Panc1 (cell line): ENCODE data around the gene KIF1C. TPM values are rescaled to one million over a fixed set of nuclear protein-coding genes. Genes with fewer than 3 reads are reported as not detected.

Experiments
- ATAC-seq: fragments of 200-7000 bp; cut with Tn5 transposase; 2 replicates; pipeline ENCODE4 v1.9.1; 2020; ENCODE audit warnings: mild to moderate bottlenecking, moderate library complexity
- BruUV-seq: library from RNA; stranded (reverse); fragments of 400-500 nt; replicated peaks from 2 replicates; lab custom pipeline; 2021; lab: Mats Ljungman, UMichigan
- CTCF ChIA-PET: fragments of 300-600 bp; sonication (Branson Sonifier 250); formaldehyde crosslinking; loops from one replicate; lab custom pipeline; 2022; ENCODE audit warnings: antibody characterized with exemption; lab: Charles Lee
- POLR2A ChIA-PET: fragments of 300-600 bp; sonication (Branson Sonifier 250); formaldehyde crosslinking; loops from one replicate; lab custom pipeline; 2022; ENCODE audit warnings: antibody characterized with exemption; lab: Charles Lee
- DNase-seq: peaks from one replicate; pipeline ENCODE4 v3.0.0-alpha.2; 2010; ENCODE audit warnings: low read depth, low spot score
- H3K27ac ChIP-seq: 2 replicates; pipeline ENCODE4 v1.5.1; 2011; ENCODE audit warnings: mild to moderate bottlenecking, low read length, inconsistent platforms
- H3K27me3 ChIP-seq: fragments of 200-500 bp; sonication (Bioruptor generic); 2 replicates; pipeline ENCODE4 v1.6.0; 2014; ENCODE audit warnings: low read length, inconsistent platforms; ENCODE audit not compliant: control insufficient read depth, insufficient read depth
- H3K36me3 ChIP-seq: fragments of 200-500 bp; sonication (Bioruptor generic); 2 replicates; pipeline ENCODE4 v1.5.1; 2014; ENCODE audit warnings: inconsistent platforms, mild to moderate bottlenecking, low read length, moderate library complexity; ENCODE audit not compliant: control insufficient read depth, insufficient read depth
- H3K4me1 ChIP-seq: 2 replicates; pipeline ENCODE4 v1.5.1; 2011; ENCODE audit warnings: inconsistent platforms, mild to moderate bottlenecking, low read length, moderate library complexity; ENCODE audit not compliant: control insufficient read depth, insufficient read depth
- H3K4me3 ChIP-seq, 2 experiments: 2 replicates each; pipeline ENCODE4 v1.5.1; 2011 to 2012; ENCODE audit warnings: low read depth in 2 of 2, low read length in 2 of 2, mild to moderate bottlenecking in 2 of 2, inconsistent platforms in 1 of 2, moderate library complexity in 1 of 2
- H3K9me3 ChIP-seq: fragments of 200-500 bp; sonication (Bioruptor generic); 2 replicates; pipeline ENCODE4 v1.5.1; 2014; ENCODE audit warnings: low read depth, mild to moderate bottlenecking, inconsistent platforms, low read length, moderate library complexity; ENCODE audit not compliant: control insufficient read depth, insufficient read depth
- CTCF ChIP-seq: fragments of 450-650 bp; IDR thresholded peaks from 2 replicates; pipeline ENCODE4 v1.5.1; 2017; ENCODE audit warnings: mild to moderate bottlenecking
- POLR2AphosphoS5 ChIP-seq: IDR thresholded peaks from 2 replicates; pipeline ENCODE4 v1.6.1; 2012; ENCODE audit warnings: mild to moderate bottlenecking, low read depth, low read length, moderate library complexity
- REST ChIP-seq, 2 experiments: IDR thresholded peaks; 2 replicates each; pipeline ENCODE4 v1.6.1; 2011 to 2012; ENCODE audit warnings: low read depth in 2 of 2, control low read depth in 1 of 2, low read length in 1 of 2, mild to moderate bottlenecking in 1 of 2, moderate library complexity in 1 of 2; ENCODE audit not compliant: insufficient read depth in 1 of 2
- SIN3A ChIP-seq: IDR thresholded peaks from 2 replicates; pipeline ENCODE4 v1.6.1; 2012; ENCODE audit warnings: low read depth, mild to moderate bottlenecking, low read length, moderate library complexity, borderline replicate concordance; ENCODE audit not compliant: insufficient read depth
- TCF7L2 ChIP-seq: IDR thresholded peaks from 2 replicates; pipeline ENCODE4 v1.6.1; 2011; ENCODE audit warnings: mild to moderate bottlenecking, low read depth, low read length, inconsistent platforms
- in situ Hi-C: cut with HindIII; loops from 2 replicates; pipeline ENCODE4 v1.10.0; 2016; ENCODE audit warnings: low sequenced_read_pairs, low pct_unique_long_range_greater_than_20kb
- intact Hi-C: fragments of 100-400 bp; cut with micrococcal nuclease; formaldehyde crosslinking; loops from one replicate; pipeline ENCODE4 v1.10.0; 2022; ENCODE audit not compliant: unreplicated experiment
- total RNA-seq: library from RNA; stranded (reverse); gene quantifications from one replicate; pipeline ENCODE4 v1.2.1, GENCODE V29; 2021; ENCODE audit not compliant: unreplicated experiment

KIF1C gene
- total RNA-seq, 1 experiment from 2014 or later: 117 TPM

DNA sequence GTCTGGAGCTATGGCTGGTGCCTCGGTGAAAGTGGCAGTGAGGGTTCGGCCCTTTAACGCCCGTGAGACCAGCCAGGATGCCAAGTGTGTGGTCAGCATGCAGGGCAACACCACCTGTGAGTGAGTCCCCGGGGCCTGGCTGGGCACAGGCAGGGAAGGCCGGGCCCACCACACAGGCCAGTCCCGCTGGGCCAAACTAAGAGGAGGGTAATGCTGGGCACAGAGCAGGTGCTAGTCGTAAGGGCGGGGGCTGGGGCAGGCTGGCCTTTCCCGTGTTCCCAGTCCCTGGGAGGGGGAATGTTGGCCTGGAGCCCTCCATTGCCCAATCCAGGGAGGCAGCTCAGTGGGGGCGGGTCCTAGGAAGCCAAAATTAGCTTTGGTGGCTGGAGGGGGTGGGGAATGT lies 2.5 kb downstream of the KIF1C start:
- no TSS peak for BruUV-seq
- Histone ChIP-seq H3K4me3 (no peak overlapping the region), H3K9me3 (no peaks in the 10 kb centered on the region), H3K4me1 (no peaks in the 10 kb centered on the region), H3K27me3 (no peaks in the 10 kb centered on the region), H3K36me3 (peaks cover 8% of the 10 kb centered on the region), H3K27ac (no peak overlapping the region)
- intact Hi-C loops (no loop called here), in situ Hi-C loops (no loop called here)
- TF ChIP-seq POLR2AphosphoS5: no peak
- no peak for TF ChIP-seq TCF7L2
- TF ChIP-seq SIN3A: no peak
- no peak for TF ChIP-seq CTCF
- TF ChIP-seq REST (IDR thresholded peaks at IDR 0.05; ENCODE audit: insufficient read depth in 1 of 2, low read depth in 2 of 2, low read length in 1 of 2): no peak
- CTCF ChIA-PET: no interaction called here
- DNase-seq (no peak), ATAC-seq (no peak)
- POLR2A ChIA-PET: no interaction called here

- CTCF ChIA-PET: no interaction called here
- H3K36me3 ChIP-seq: peaks cover 8% of the 10 kb centered on the region
- ATAC-seq: no peak
- H3K27ac ChIP-seq: no peak overlapping the region
- in situ Hi-C loops: no loop called here
- H3K9me3 ChIP-seq: no peaks in the 10 kb centered on the region
- no peaks in the 10 kb centered on the region for H3K27me3 ChIP-seq
- intact Hi-C loops: no loop called here
- DNase-seq: no peak
- POLR2A ChIA-PET: interaction anchor here (0.6 kb wide), 1 partner anchor 17 kb away, joined by 3 read pairs; no protein-coding TSS in a partner anchor
- H3K4me3 ChIP-seq: no peak overlapping the region
- H3K4me1 ChIP-seq: no peaks in the 10 kb centered on the region
- BruUV-seq: no TSS peak
- no peak for TF ChIP-seq SIN3A
- TF ChIP-seq CTCF: no peak
- no peak for TF ChIP-seq POLR2AphosphoS5
- TF ChIP-seq TCF7L2: no peak
- no peak for TF ChIP-seq REST (IDR thresholded peaks at IDR 0.05; ENCODE audit: insufficient read depth in 1 of 2, low read depth in 2 of 2, low read length in 1 of 2)
Measured at GRCh38 chr17:5002121-5002788, 4.5 kb downstream of the KIF1C start.
